BE2C (cell line): ENCODE data around the gene DPYD.

Experiments used
- DNase-seq: peaks from one replicate; pipeline ENCODE4 v3.0.0-alpha.2; 2020
- H3K27me3 ChIP-seq: fragments of 250-450 bp; sonication (Bioruptor Pico); 2 replicates; pipeline ENCODE4 v1.5.1; 2020; ENCODE audit warnings: mild to moderate bottlenecking
- H3K36me3 ChIP-seq: fragments of 250-450 bp; sonication (Bioruptor Pico); 2 replicates; pipeline ENCODE4 v1.5.1; 2020; ENCODE audit warnings: mild to moderate bottlenecking
- H3K4me1 ChIP-seq: fragments of 250-450 bp; sonication (Bioruptor Pico); 2 replicates; pipeline ENCODE4 v1.5.1; 2020
- H3K4me3 ChIP-seq: 2 replicates; pipeline ENCODE4 v1.5.1; 2011; ENCODE audit warnings: low read depth, low read length
- H3K9me3 ChIP-seq: fragments of 250-450 bp; sonication (Bioruptor Pico); 2 replicates; pipeline ENCODE4 v1.5.1; 2020
- TF ChIP-seq, protein P1 (sequence below): IDR thresholded peaks from 2 replicates; pipeline ENCODE4 v1.5.1; 2012; ENCODE audit warnings: mild to moderate bottlenecking, low read depth, low read length

The DPYD gene

DNA sequence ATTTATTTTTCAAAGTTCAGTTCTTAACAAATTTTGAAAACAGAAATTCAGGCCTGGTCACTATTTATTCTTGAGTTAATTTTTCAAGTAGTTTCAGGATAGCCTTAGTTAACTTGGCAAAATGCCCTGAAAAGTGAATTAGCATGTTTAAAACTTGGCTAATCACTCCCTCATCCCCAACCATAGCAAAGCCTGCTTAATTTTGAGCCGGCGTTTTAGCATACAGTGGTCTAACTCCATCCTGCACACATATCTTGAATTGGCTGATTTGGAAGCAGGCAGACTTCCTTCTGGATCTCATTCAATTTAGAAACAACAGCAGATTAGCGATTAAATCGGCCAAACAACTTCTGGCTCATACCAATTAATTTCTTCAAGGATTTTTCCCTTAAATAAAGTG is 760.0 kb downstream of the DPYD start:
- Histone ChIP-seq H3K4me3 (no peak overlapping the region; the same call in 1 of the 2 replicates), H3K4me1 (peaks cover 24% of the 10 kb centered on the region), H3K9me3 (no peaks in the 10 kb centered on the region), H3K36me3 (no peaks in the 10 kb centered on the region), H3K27me3 (no peaks in the 10 kb centered on the region)
- peak; percentile 33 for DNase-seq
- TF ChIP-seq, protein P1, sequence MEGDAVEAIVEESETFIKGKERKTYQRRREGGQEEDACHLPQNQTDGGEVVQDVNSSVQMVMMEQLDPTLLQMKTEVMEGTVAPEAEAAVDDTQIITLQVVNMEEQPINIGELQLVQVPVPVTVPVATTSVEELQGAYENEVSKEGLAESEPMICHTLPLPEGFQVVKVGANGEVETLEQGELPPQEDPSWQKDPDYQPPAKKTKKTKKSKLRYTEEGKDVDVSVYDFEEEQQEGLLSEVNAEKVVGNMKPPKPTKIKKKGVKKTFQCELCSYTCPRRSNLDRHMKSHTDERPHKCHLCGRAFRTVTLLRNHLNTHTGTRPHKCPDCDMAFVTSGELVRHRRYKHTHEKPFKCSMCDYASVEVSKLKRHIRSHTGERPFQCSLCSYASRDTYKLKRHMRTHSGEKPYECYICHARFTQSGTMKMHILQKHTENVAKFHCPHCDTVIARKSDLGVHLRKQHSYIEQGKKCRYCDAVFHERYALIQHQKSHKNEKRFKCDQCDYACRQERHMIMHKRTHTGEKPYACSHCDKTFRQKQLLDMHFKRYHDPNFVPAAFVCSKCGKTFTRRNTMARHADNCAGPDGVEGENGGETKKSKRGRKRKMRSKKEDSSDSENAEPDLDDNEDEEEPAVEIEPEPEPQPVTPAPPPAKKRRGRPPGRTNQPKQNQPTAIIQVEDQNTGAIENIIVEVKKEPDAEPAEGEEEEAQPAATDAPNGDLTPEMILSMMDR: no peak

DNA sequence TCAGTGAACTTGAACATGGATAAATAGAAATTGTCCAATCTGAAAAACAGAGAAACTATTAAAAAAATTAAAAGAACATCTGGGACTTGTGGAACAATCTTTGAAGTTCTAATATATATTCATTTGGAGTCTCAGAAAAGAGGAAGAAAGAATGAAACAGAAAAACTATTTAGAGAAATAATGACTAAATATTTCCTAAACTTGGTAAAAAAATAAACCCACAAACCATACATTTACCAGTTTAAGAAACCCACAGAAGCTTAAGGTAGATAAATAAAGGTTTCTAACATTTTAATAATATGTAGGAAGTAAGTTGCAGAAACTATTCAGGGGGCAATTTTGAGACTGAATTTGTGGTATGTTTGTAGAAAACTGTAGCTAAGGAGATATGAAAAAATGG is 761.5 kb downstream of the DPYD start:
- Histone ChIP-seq H3K9me3 (no peaks in the 10 kb centered on the region), H3K4me1 (peaks cover 24% of the 10 kb centered on the region), H3K27me3 (no peaks in the 10 kb centered on the region), H3K4me3 (no peak overlapping the region), H3K36me3 (no peaks in the 10 kb centered on the region)
- TF ChIP-seq, protein P1: no peak
- no peak for DNase-seq

DNA sequence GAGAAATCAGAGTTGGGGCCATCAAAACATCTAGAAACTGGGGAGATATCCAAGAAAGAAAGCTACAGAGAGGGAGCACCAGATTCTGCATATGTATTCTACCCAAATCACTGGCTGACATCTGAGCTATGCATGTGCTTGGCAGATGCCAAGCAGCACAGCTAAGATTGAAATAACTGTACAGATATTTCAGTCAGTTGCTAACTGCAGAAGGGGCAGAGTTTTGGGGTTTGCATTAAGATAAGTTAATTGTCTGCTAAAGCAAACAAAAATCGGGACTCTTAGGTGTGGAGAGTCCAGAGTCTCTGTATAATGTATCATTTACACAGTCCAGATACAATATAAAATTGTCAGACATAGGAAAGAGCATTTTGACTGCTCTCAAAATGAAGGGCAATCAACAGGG is 762.1 kb downstream of the DPYD start:
- DNase-seq: no peak
- H3K36me3 ChIP-seq: no peaks in the 10 kb centered on the region
- peaks cover 24% of the 10 kb centered on the region for H3K4me1 ChIP-seq

DNA sequence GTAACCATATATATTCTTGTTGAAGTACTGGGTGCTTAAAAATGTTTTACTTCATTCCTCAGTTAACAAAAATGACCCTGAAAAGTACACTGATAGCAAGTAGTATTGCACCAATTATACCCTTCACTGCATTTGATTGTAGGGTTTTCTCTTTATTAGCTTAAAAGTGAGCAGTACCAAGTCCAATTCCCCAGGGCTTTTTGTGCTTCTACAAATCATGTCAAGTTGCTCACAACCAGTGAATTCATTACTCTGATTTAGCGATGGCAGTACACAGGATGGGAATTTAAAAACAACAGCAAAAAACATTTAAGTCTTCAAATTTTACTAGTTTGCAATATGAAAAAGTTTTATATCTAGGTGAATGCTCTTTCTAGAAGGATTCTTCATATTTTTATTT is 762.8 kb downstream of the DPYD start:
- H3K4me3 ChIP-seq: no peak overlapping the region
- no peaks in the 10 kb centered on the region for H3K9me3 ChIP-seq
- TF ChIP-seq, protein P1: no peak
- H3K27me3 ChIP-seq: no peaks in the 10 kb centered on the region
- no peaks in the 10 kb centered on the region for H3K36me3 ChIP-seq
- H3K4me1 ChIP-seq: peaks cover 24% of the 10 kb centered on the region
- no peak for DNase-seq

More for the DNA sequence above, 762.1 kb downstream of the DPYD start:
- TF ChIP-seq, protein P1: no peak
- no peaks in the 10 kb centered on the region for H3K9me3 ChIP-seq
- H3K4me3 ChIP-seq: no peak overlapping the region
- no peaks in the 10 kb centered on the region for H3K27me3 ChIP-seq

DNA sequence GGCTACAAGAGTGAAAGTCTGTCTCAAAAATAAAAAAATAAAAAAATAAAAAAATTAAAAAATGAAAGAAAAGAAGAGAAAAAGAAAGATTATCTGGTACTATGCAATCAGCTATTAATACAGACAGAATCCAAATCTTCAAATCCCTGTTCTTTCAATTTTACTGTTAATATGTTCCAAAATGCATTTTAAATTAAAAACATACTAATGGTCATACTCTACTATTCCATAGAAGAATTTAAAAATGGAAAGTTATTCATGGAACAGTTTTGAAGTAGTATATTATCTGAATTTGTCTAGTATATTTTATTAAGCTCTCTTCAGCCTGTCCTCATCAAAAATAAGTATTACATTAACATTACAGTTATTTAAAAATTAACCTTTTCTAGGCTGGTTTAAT is 769.2 kb downstream of the DPYD start:
- no peaks in the 10 kb centered on the region for H3K36me3 ChIP-seq
- no peaks in the 10 kb centered on the region for H3K27me3 ChIP-seq
- TF ChIP-seq, protein P1: no peak
- H3K4me1 ChIP-seq: peaks cover 16% of the 10 kb centered on the region
- no peak for DNase-seq
- no peaks in the 10 kb centered on the region for H3K9me3 ChIP-seq
- no peak overlapping the region for H3K4me3 ChIP-seq

DNA sequence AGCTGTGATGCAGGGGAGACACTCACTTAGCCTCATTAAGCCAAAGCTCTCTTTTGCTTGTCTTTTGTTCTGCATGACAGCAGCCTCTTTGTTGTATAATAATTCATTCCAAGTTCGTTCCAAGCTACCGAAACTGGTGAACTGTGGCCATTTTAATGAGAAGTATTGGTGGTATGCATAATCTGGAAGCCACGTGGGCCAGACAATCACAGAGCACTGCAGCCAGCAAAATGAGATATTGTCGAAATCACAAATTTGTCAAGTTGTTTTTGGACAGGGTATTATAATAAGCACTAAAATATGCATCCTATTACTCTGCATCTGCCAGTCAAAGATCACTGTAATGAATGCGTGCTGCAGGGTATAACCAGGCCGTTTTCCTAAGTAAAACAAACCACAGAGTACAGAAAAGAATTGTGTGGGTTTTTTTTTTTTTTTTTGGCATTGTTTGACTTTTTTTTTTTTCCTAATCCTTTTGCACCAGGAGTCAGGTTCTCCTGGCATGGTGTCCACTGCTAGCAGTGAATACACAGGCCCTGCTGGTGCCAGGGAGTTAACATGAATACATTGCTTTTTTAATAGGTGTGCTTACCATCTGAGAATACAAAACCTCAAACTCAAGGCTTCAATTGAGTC is 775.4 kb downstream of the DPYD start:
- Histone ChIP-seq H3K4me3 (no peak overlapping the region), H3K4me1 (peaks cover 30% of the 10 kb centered on the region), H3K9me3 (no peaks in the 10 kb centered on the region), H3K36me3 (no peaks in the 10 kb centered on the region), H3K27me3 (no peaks in the 10 kb centered on the region)
- TF ChIP-seq, protein P1: no peak
- DNase-seq: no peak
